Panc1 (cell line): ENCODE results near the gene SEC22C. TPM values are rescaled to one million over a fixed set of nuclear protein-coding genes. Genes with fewer than 3 reads are reported as not detected.

Experiments
- ATAC-seq: fragments of 200-7000 bp; cut with Tn5 transposase; 2 replicates; pipeline ENCODE4 v1.9.1; 2020; ENCODE audit warnings: mild to moderate bottlenecking, moderate library complexity
- BruUV-seq: library from RNA; stranded (reverse); fragments of 400-500 nt; replicated peaks from 2 replicates; lab custom pipeline; 2021; lab: Mats Ljungman, UMichigan
- CTCF ChIA-PET: fragments of 300-600 bp; sonication (Branson Sonifier 250); formaldehyde crosslinking; loops from one replicate; lab custom pipeline; 2022; ENCODE audit warnings: antibody characterized with exemption; lab: Charles Lee
- POLR2A ChIA-PET: fragments of 300-600 bp; sonication (Branson Sonifier 250); formaldehyde crosslinking; loops from one replicate; lab custom pipeline; 2022; ENCODE audit warnings: antibody characterized with exemption; lab: Charles Lee
- DNase-seq: peaks from one replicate; pipeline ENCODE4 v3.0.0-alpha.2; 2010; ENCODE audit warnings: low read depth, low spot score
- H3K27ac ChIP-seq: 2 replicates; pipeline ENCODE4 v1.5.1; 2011; ENCODE audit warnings: mild to moderate bottlenecking, low read length, inconsistent platforms
- H3K27me3 ChIP-seq: fragments of 200-500 bp; sonication (Bioruptor generic); 2 replicates; pipeline ENCODE4 v1.6.0; 2014; ENCODE audit warnings: low read length, inconsistent platforms; ENCODE audit not compliant: control insufficient read depth, insufficient read depth
- H3K36me3 ChIP-seq: fragments of 200-500 bp; sonication (Bioruptor generic); 2 replicates; pipeline ENCODE4 v1.5.1; 2014; ENCODE audit warnings: inconsistent platforms, mild to moderate bottlenecking, low read length, moderate library complexity; ENCODE audit not compliant: control insufficient read depth, insufficient read depth
- H3K4me1 ChIP-seq: 2 replicates; pipeline ENCODE4 v1.5.1; 2011; ENCODE audit warnings: inconsistent platforms, mild to moderate bottlenecking, low read length, moderate library complexity; ENCODE audit not compliant: control insufficient read depth, insufficient read depth
- H3K4me3 ChIP-seq, 2 experiments: 2 replicates each; pipeline ENCODE4 v1.5.1; 2011 to 2012; ENCODE audit warnings: low read depth in 2 of 2, low read length in 2 of 2, mild to moderate bottlenecking in 2 of 2, inconsistent platforms in 1 of 2, moderate library complexity in 1 of 2
- H3K9me3 ChIP-seq: fragments of 200-500 bp; sonication (Bioruptor generic); 2 replicates; pipeline ENCODE4 v1.5.1; 2014; ENCODE audit warnings: low read depth, mild to moderate bottlenecking, inconsistent platforms, low read length, moderate library complexity; ENCODE audit not compliant: control insufficient read depth, insufficient read depth
- POLR2AphosphoS5 ChIP-seq: IDR thresholded peaks from 2 replicates; pipeline ENCODE4 v1.6.1; 2012; ENCODE audit warnings: mild to moderate bottlenecking, low read depth, low read length, moderate library complexity
- TCF7L2 ChIP-seq: IDR thresholded peaks from 2 replicates; pipeline ENCODE4 v1.6.1; 2011; ENCODE audit warnings: mild to moderate bottlenecking, low read depth, low read length, inconsistent platforms
- in situ Hi-C: cut with HindIII; loops from 2 replicates; pipeline ENCODE4 v1.10.0; 2016; ENCODE audit warnings: low sequenced_read_pairs, low pct_unique_long_range_greater_than_20kb
- intact Hi-C: fragments of 100-400 bp; cut with micrococcal nuclease; formaldehyde crosslinking; loops from one replicate; pipeline ENCODE4 v1.10.0; 2022; ENCODE audit not compliant: unreplicated experiment
- total RNA-seq: library from RNA; stranded (reverse); gene quantifications from one replicate; pipeline ENCODE4 v1.2.1, GENCODE V29; 2021; ENCODE audit not compliant: unreplicated experiment
- TF ChIP-seq, protein P1 (sequence below): fragments of 450-650 bp; IDR thresholded peaks from 2 replicates; pipeline ENCODE4 v1.5.1; 2017; ENCODE audit warnings: mild to moderate bottlenecking
- TF ChIP-seq, protein P2 (sequence below), 2 experiments: IDR thresholded peaks; 2 replicates each; pipeline ENCODE4 v1.6.1; 2011 to 2012; ENCODE audit warnings: low read depth in 2 of 2, control low read depth in 1 of 2, low read length in 1 of 2, mild to moderate bottlenecking in 1 of 2, moderate library complexity in 1 of 2; ENCODE audit not compliant: insufficient read depth in 1 of 2

Gene SEC22C
- total RNA-seq, 1 experiment from 2014 or later = 45.9 TPM

DNA sequence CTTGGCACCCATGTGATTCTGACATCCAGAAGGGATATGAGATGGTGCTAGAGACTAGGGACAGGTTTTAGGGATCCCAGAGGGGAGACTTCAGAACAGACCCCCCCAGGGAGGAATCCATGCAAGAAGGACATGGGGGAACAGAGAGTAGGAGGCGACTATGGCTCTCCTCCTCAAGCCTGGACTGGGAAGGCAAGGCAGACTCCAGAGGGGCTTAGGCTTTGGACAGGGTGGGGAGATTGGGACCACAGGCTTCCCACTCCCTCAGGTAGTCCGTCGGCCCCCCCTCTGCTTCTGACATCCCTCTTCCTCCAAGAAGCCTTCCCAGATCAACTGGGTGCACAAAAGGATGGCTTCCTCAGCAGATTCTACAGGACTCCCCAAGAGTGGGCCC, 82.3 kb downstream of the SEC22C start:
- intact Hi-C loops (no loop called here), in situ Hi-C loops (no loop called here)
- no peak for TF ChIP-seq TCF7L2
- TF ChIP-seq, protein P1, sequence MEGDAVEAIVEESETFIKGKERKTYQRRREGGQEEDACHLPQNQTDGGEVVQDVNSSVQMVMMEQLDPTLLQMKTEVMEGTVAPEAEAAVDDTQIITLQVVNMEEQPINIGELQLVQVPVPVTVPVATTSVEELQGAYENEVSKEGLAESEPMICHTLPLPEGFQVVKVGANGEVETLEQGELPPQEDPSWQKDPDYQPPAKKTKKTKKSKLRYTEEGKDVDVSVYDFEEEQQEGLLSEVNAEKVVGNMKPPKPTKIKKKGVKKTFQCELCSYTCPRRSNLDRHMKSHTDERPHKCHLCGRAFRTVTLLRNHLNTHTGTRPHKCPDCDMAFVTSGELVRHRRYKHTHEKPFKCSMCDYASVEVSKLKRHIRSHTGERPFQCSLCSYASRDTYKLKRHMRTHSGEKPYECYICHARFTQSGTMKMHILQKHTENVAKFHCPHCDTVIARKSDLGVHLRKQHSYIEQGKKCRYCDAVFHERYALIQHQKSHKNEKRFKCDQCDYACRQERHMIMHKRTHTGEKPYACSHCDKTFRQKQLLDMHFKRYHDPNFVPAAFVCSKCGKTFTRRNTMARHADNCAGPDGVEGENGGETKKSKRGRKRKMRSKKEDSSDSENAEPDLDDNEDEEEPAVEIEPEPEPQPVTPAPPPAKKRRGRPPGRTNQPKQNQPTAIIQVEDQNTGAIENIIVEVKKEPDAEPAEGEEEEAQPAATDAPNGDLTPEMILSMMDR = no peak
- TF ChIP-seq, protein P2, sequence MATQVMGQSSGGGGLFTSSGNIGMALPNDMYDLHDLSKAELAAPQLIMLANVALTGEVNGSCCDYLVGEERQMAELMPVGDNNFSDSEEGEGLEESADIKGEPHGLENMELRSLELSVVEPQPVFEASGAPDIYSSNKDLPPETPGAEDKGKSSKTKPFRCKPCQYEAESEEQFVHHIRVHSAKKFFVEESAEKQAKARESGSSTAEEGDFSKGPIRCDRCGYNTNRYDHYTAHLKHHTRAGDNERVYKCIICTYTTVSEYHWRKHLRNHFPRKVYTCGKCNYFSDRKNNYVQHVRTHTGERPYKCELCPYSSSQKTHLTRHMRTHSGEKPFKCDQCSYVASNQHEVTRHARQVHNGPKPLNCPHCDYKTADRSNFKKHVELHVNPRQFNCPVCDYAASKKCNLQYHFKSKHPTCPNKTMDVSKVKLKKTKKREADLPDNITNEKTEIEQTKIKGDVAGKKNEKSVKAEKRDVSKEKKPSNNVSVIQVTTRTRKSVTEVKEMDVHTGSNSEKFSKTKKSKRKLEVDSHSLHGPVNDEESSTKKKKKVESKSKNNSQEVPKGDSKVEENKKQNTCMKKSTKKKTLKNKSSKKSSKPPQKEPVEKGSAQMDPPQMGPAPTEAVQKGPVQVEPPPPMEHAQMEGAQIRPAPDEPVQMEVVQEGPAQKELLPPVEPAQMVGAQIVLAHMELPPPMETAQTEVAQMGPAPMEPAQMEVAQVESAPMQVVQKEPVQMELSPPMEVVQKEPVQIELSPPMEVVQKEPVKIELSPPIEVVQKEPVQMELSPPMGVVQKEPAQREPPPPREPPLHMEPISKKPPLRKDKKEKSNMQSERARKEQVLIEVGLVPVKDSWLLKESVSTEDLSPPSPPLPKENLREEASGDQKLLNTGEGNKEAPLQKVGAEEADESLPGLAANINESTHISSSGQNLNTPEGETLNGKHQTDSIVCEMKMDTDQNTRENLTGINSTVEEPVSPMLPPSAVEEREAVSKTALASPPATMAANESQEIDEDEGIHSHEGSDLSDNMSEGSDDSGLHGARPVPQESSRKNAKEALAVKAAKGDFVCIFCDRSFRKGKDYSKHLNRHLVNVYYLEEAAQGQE (IDR thresholded peaks at IDR 0.05; ENCODE audit: insufficient read depth in 1 of 2, low read depth in 2 of 2, low read length in 1 of 2) = no peak
- BruUV-seq = no TSS peak
- DNase-seq (no peak), ATAC-seq (no peak)
- POLR2A ChIA-PET = no interaction called here
- Histone ChIP-seq H3K9me3 (no peaks in the 10 kb centered on the region), H3K36me3 (no peaks in the 10 kb centered on the region), H3K27ac (no peak overlapping the region), H3K4me3 (no peak overlapping the region), H3K27me3 (no peaks in the 10 kb centered on the region; the same call in 1 of the 2 replicates), H3K4me1 (no peaks in the 10 kb centered on the region)
- CTCF ChIA-PET = no interaction called here

- CTCF ChIA-PET = no interaction called here
- POLR2A ChIA-PET = no interaction called here
- in situ Hi-C loops (no loop called here), intact Hi-C loops (no loop called here)
- Histone ChIP-seq H3K4me3 (no peak overlapping the region), H3K9me3 (no peaks in the 10 kb centered on the region), H3K27me3 (no peaks in the 10 kb centered on the region; the same call in 1 of the 2 replicates), H3K27ac (no peak overlapping the region), H3K4me1 (no peaks in the 10 kb centered on the region), H3K36me3 (no peaks in the 10 kb centered on the region)
- BruUV-seq = no TSS peak
- no peak for ATAC-seq
- DNase-seq = no peak
- TF ChIP-seq POLR2AphosphoS5 = no peak
- TF ChIP-seq TCF7L2 = no peak
- TF ChIP-seq, protein P2 (IDR thresholded peaks at IDR 0.05; ENCODE audit: insufficient read depth in 1 of 2, low read depth in 2 of 2, low read length in 1 of 2) = no peak
These were observed 82.8 kb downstream of the SEC22C start for GRCh38 chr3:42498791-42499477.
